HG03108 (cell line): Measurements from ENCODE around the gene TCP11L2.
"Not testable (repeated sequence)": the region's sequence is repeated elsewhere in the genome, so short reads cannot be mapped to it uniquely, and the experiment has no call there.

Experiments used
- ATAC-seq: cut with Tn5 transposase; IDR thresholded peaks from one replicate; pipeline ENCODE4 v1.9.1; 2021; ENCODE audit warnings: moderate library complexity; ENCODE audit not compliant: unreplicated experiment

TCP11L2 gene

GRCh38 chr12:106341086-106341877, 38.7 kb downstream of the TCP11L2 start:
- ATAC-seq: no peak

GRCh38 chr12:106342397-106343213, 40.1 kb downstream of the TCP11L2 start:
- ATAC-seq: no peak

GRCh38 chr12:106343214-106343528, 40.6 kb downstream of the TCP11L2 start:
- no peak for ATAC-seq

GRCh38 chr12:106344131-106344530, 41.6 kb downstream of the TCP11L2 start:
- no peak for ATAC-seq

GRCh38 chr12:106345746-106346145, 43.2 kb downstream of the TCP11L2 start:
- ATAC-seq: no peak

GRCh38 chr12:106348411-106348810, 45.9 kb downstream of the TCP11L2 start:
- ATAC-seq: no peak

GRCh38 chr12:106353175-106353574, 50.6 kb downstream of the TCP11L2 start:
- ATAC-seq: no peak

- ATAC-seq: peak; percentile 85
Observed at GRCh38 chr12:106357549-106358395, 55.2 kb downstream of the TCP11L2 start, which contains the start of gene POLR3B. Gene POLR3B, plus strand, starts transcription at chr12:106357748. Its CDS starts 132 bp downstream, at chr12:106357880.

- peak; percentile 2 for ATAC-seq
Observed at GRCh38 chr12:106358396-106359241, 56.1 kb downstream of the TCP11L2 start.

GRCh38 chr12:106359646-106360399, 57.3 kb downstream of the TCP11L2 start:
- no peak for ATAC-seq

- no peak for ATAC-seq
Observed at GRCh38 chr12:106360400-106360994, 58.0 kb downstream of the TCP11L2 start.

- no peak for ATAC-seq
Observed at GRCh38 chr12:106362971-106363370, 60.4 kb downstream of the TCP11L2 start.

GRCh38 chr12:106364261-106364660, 61.7 kb downstream of the TCP11L2 start:
- no peak for ATAC-seq

GRCh38 chr12:106369624-106370346, 67.3 kb downstream of the TCP11L2 start:
- no peak for ATAC-seq

- no peak for ATAC-seq
Observed at GRCh38 chr12:106378788-106379187, 76.3 kb downstream of the TCP11L2 start.

GRCh38 chr12:106380954-106381353, 78.4 kb downstream of the TCP11L2 start:
- no peak for ATAC-seq

- not testable (repeated sequence) for ATAC-seq
Observed at GRCh38 chr12:106381866-106382265, 79.3 kb downstream of the TCP11L2 start.

- ATAC-seq: no peak
Observed at GRCh38 chr12:106386813-106387535, 84.4 kb downstream of the TCP11L2 start.
